H1 (cell line): ENCODE results near the gene PCDH19. TPM values are rescaled to one million over a fixed set of nuclear protein-coding genes. Genes with fewer than 3 reads are reported as not detected.

Experiments
- CTCF ChIA-PET: fragments of 300-600 bp; sonication (Branson Sonifier 250); formaldehyde crosslinking; loops from one replicate; lab custom pipeline; 2021; ENCODE audit not compliant: partially characterized antibody; lab: Charles Lee
- POLR2A ChIA-PET: fragments of 300-600 bp; sonication (Branson Sonifier 250); formaldehyde crosslinking; loops from one replicate; lab custom pipeline; 2021; ENCODE audit warnings: inconsistent platforms; ENCODE audit not compliant: partially characterized antibody; lab: Charles Lee
- DNase-seq, 2 experiments: peaks; one replicate each; pipeline versions ENCODE4 v3.0.0 to v3.0.0-alpha.2; 2010 to 2022; ENCODE audit warnings: low spot score in 2 of 2, low read depth in 1 of 2, mixed read lengths in 1 of 2
- FAIRE-seq: peaks from 2 replicates; lab custom pipeline; 2011; peaks lifted over from hg19 to GRCh38; lab: Jason Lieb, UNC
- H2AFZ ChIP-seq: 2 replicates; pipeline ENCODE4 v1.8.1; 2012; ENCODE audit warnings: low read length, inconsistent platforms
- H2AK5ac ChIP-seq: 2 replicates; pipeline ENCODE4 v1.6.1; 2013; ENCODE audit warnings: low read depth, low read length
- H2BK120ac ChIP-seq: replicated peaks from 2 replicates; pipeline ENCODE3; 2013; ENCODE audit warnings: low read depth, low read length, inconsistent platforms
- H2BK12ac ChIP-seq: 2 replicates; pipeline ENCODE4 v1.6.1; 2013; ENCODE audit warnings: low read depth, low read length
- H2BK15ac ChIP-seq: 2 replicates; pipeline ENCODE4 v1.6.1; 2013; ENCODE audit warnings: low read length
- H2BK20ac ChIP-seq: 2 replicates; pipeline ENCODE4 v1.6.1; 2013; ENCODE audit warnings: low read length
- H2BK5ac ChIP-seq: 2 replicates; pipeline ENCODE4 v1.6.1; 2013; ENCODE audit warnings: low read depth, low read length
- H3K14ac ChIP-seq: 2 replicates; pipeline ENCODE4 v1.6.1; 2013; ENCODE audit warnings: inconsistent platforms; ENCODE audit not compliant: insufficient read length
- H3K18ac ChIP-seq: 2 replicates; pipeline ENCODE4 v1.6.1; 2013; ENCODE audit warnings: low read length; ENCODE audit errors: extremely low read depth
- H3K23ac ChIP-seq: 2 replicates; pipeline ENCODE4 v1.6.1; 2013; ENCODE audit warnings: inconsistent platforms; ENCODE audit not compliant: insufficient read length
- H3K23me2 ChIP-seq: 2 replicates; pipeline ENCODE4 v1.6.1; 2013; ENCODE audit warnings: low read depth, low read length
- H3K27ac ChIP-seq: 2 replicates; pipeline ENCODE4 v1.6.1; 2011; ENCODE audit warnings: low read depth, low read length, inconsistent platforms
- H3K27me3 ChIP-seq, 4 experiments: replicated peaks in 1 of 4; 1 replicate in 1 of 4; 2 replicates in 3 of 4; pipeline versions ENCODE4 v1.6.1 to v1.8.1; 2011 to 2013; ENCODE audit warnings: low read length in 3 of 4, mild to moderate bottlenecking in 3 of 4, inconsistent platforms in 2 of 4, mixed read lengths in 2 of 4, moderate library complexity in 1 of 4; ENCODE audit not compliant: control insufficient read depth in 3 of 4, insufficient read depth in 3 of 4; ENCODE audit errors: extremely low read depth in 1 of 4
- H3K36me3 ChIP-seq, 4 experiments: 2 replicates each; pipeline versions ENCODE4 v1.6.1 to v1.8.1; 2011 to 2013; ENCODE audit warnings: mild to moderate bottlenecking in 4 of 4, low read length in 3 of 4, moderate library complexity in 2 of 4, control low read depth in 1 of 4, inconsistent platforms in 1 of 4; ENCODE audit not compliant: insufficient read depth in 4 of 4, control insufficient read depth in 2 of 4
- H3K4ac ChIP-seq: replicated peaks from 2 replicates; pipeline ENCODE3; 2013; ENCODE audit warnings: low read length, low read depth, mixed read lengths, inconsistent platforms; ENCODE audit not compliant: insufficient read length
- H3K4me1 ChIP-seq, 4 experiments: replicated peaks in 1 of 4; 1 replicate in 1 of 4; 2 replicates in 3 of 4; pipeline versions ENCODE4 v1.6.1 to v1.8.1; 2011 to 2013; ENCODE audit warnings: low read length in 3 of 4, inconsistent platforms in 2 of 4, mixed read lengths in 1 of 4; ENCODE audit not compliant: insufficient read depth in 4 of 4, control insufficient read depth in 3 of 4
- H3K4me2 ChIP-seq, 2 experiments: 2 replicates each; pipeline versions ENCODE4 v1.6.1 to v1.8.1; 2011 to 2013; ENCODE audit warnings: low read depth in 2 of 2, low read length in 2 of 2, control low read depth in 1 of 2, inconsistent platforms in 1 of 2, mild to moderate bottlenecking in 1 of 2; ENCODE audit not compliant: insufficient read depth in 1 of 2
- H3K4me3 ChIP-seq, 4 experiments: fragments of 200-600, 300-600 bp in 1 of 4; sonication (generic), shearing (Covaris generic), sonication (Bioruptor Twin) in 1 of 4; 2 replicates each; pipeline versions ENCODE4 v1.5.1 to v1.8.1; 2011 to 2016; ENCODE audit warnings: low read length in 4 of 4, low read depth in 3 of 4, control low read depth in 2 of 4, inconsistent platforms in 2 of 4, mild to moderate bottlenecking in 2 of 4, mixed read lengths in 1 of 4, moderate library complexity in 1 of 4; ENCODE audit not compliant: insufficient read depth in 2 of 4; ENCODE audit errors: extremely low read depth in 1 of 4
- H3K56ac ChIP-seq: replicated peaks from 2 replicates; pipeline ENCODE3; 2013; ENCODE audit warnings: low read depth, mild to moderate bottlenecking, mixed read lengths, low read length, inconsistent platforms; ENCODE audit not compliant: insufficient read length
- H3K79me1 ChIP-seq: 2 replicates; pipeline ENCODE4 v1.6.1; 2013; ENCODE audit warnings: low read depth, low read length, control low read depth
- H3K79me2 ChIP-seq, 2 experiments: 2 replicates each; pipeline versions ENCODE4 v1.6.1 to v1.8.1; 2012 to 2013; ENCODE audit warnings: low read length in 2 of 2, mild to moderate bottlenecking in 2 of 2, inconsistent platforms in 1 of 2; ENCODE audit not compliant: insufficient read depth in 2 of 2, control insufficient read depth in 1 of 2
- H3K9ac ChIP-seq, 4 experiments: replicated peaks in 1 of 4; 1 replicate in 1 of 4; 2 replicates in 3 of 4; pipeline versions ENCODE4 v1.6.1 to v1.8.1; 2011 to 2013; ENCODE audit warnings: low read depth in 3 of 4, low read length in 3 of 4, control low read depth in 2 of 4, mild to moderate bottlenecking in 2 of 4, moderate library complexity in 2 of 4, inconsistent platforms in 1 of 4; ENCODE audit errors: extremely low read depth in 1 of 4
- H3K9me3 ChIP-seq, 2 experiments: 2 replicates each; pipeline versions ENCODE4 v1.6.1 to v1.8.1; 2012 to 2013; ENCODE audit warnings: mild to moderate bottlenecking in 2 of 2, moderate library complexity in 2 of 2, control low read depth in 1 of 2, inconsistent platforms in 1 of 2, low read depth in 1 of 2, low read length in 1 of 2, mixed read lengths in 1 of 2; ENCODE audit not compliant: insufficient read depth in 2 of 2
- H4K20me1 ChIP-seq, 2 experiments: replicated peaks in 1 of 2; 2 replicates each; pipeline versions ENCODE3 to v1.8.1; 2011 to 2013; ENCODE audit warnings: inconsistent platforms in 2 of 2, low read length in 2 of 2, mild to moderate bottlenecking in 1 of 2; ENCODE audit not compliant: insufficient read depth in 2 of 2, control insufficient read depth in 1 of 2
- H4K5ac ChIP-seq: 2 replicates; pipeline ENCODE4 v1.6.1; 2013; ENCODE audit warnings: low read length, low read depth, mixed read lengths, inconsistent platforms; ENCODE audit not compliant: insufficient read length
- H4K8ac ChIP-seq: 2 replicates; pipeline ENCODE4 v1.8.0; 2013; ENCODE audit warnings: mild to moderate bottlenecking, moderate library complexity, low read length, inconsistent platforms; ENCODE audit not compliant: insufficient read depth; ENCODE audit errors: extremely low read depth
- H4K91ac ChIP-seq: replicated peaks from 2 replicates; pipeline ENCODE3; 2013; ENCODE audit warnings: low read length, mixed read lengths, inconsistent platforms; ENCODE audit not compliant: insufficient read length
- CBX8 ChIP-seq: fragments of 300-800, 300-1000 bp; sonication (generic); IDR thresholded peaks from 2 replicates; pipeline ENCODE4 v1.7.1; 2016; ENCODE audit warnings: low read depth, low read length, borderline replicate concordance
- EP300 ChIP-seq, 2 experiments: IDR thresholded peaks; 1 replicate in 1 of 2; 2 replicates in 1 of 2; pipeline ENCODE4 v1.6.1; 2011 to 2012; ENCODE audit warnings: low read depth in 2 of 2, low read length in 2 of 2, mild to moderate bottlenecking in 2 of 2, borderline replicate concordance in 1 of 2, inconsistent platforms in 1 of 2, moderate library complexity in 1 of 2
- GABPA ChIP-seq: IDR thresholded peaks from 2 replicates; pipeline ENCODE4 v1.6.1; 2011; ENCODE audit warnings: mild to moderate bottlenecking, low read length, moderate library complexity, borderline replicate concordance; ENCODE audit not compliant: insufficient read depth
- RAD21 ChIP-seq, 2 experiments: IDR thresholded peaks in 1 of 2; conservative IDR thresholded peaks in 1 of 2; 2 replicates each; pipeline ENCODE4 v1.6.1; 2011; ENCODE audit warnings: low read depth in 2 of 2, low read length in 2 of 2, improper control_type of control experiment in 1 of 2, inconsistent platforms in 1 of 2, mild to moderate bottlenecking in 1 of 2, moderate library complexity in 1 of 2
- ZNF274 ChIP-seq: IDR thresholded peaks from 2 replicates; pipeline ENCODE4 v1.7.0; 2012; ENCODE audit warnings: low read length, borderline replicate concordance; ENCODE audit errors: extremely low read depth
- WGBS, 2 experiments: shearing (Covaris generic) in 1 of 2; methylation state at CpG; one replicate each; pipeline versions ENCODE4 v1.1.6 to v1.1.7; 2013 to 2015; ENCODE audit warnings: low lambda C conversion rate in 2 of 2, mixed read lengths in 2 of 2, inconsistent platforms in 1 of 2, low coverage in 1 of 2, missing lambda C conversion rate in 1 of 2; ENCODE audit not compliant: insufficient replicate concordance in 2 of 2, insufficient coverage in 1 of 2, insufficient read length in 1 of 2; ENCODE audit errors: extremely low coverage in 1 of 2, missing lambda C conversion rate in 1 of 2; 5-methylcytosine and 5-hydroxymethylcytosine counted together
- polyA plus RNA-seq, 7 experiments: library from polyadenylated mRNA; depleted of rRNA in 3 of 7; stranded (reverse) in 5 of 7; unstranded in 2 of 7; fragments of >200 nt in 5 of 7; fragments of 200-250 nt in 2 of 7; gene quantifications; 1 replicate in 5 of 7; 2 replicates in 1 of 7; 4 replicates in 1 of 7; pipeline versions ENCODE4 v1.2.1 to v1.2.3, GENCODE V29; 2011 to 2013; ENCODE audit warnings: missing spikeins in 2 of 7, mixed read lengths in 2 of 7
- total RNA-seq: library from RNA; stranded (reverse); fragmentation: NEBNext Ultra II Directional; extraction: Animal tissue kit (Norgen Biotek cat#: 25700); gene quantifications from 2 replicates; pipeline ENCODE4 v1.2.1, GENCODE V29; 2021
- TF ChIP-seq, protein P1 (sequence below): IDR thresholded peaks from 2 replicates; pipeline ENCODE4 v1.6.1; 2012; ENCODE audit warnings: inconsistent platforms
- TF ChIP-seq, protein P2 (sequence below): IDR thresholded peaks from 2 replicates; pipeline ENCODE4 v1.6.1; 2012; ENCODE audit warnings: low read length, inconsistent platforms

The PCDH19 gene
- total and polyA plus RNA-seq, 2 of the 8 experiments (the other 6 are each of a cell fraction or from before 2014, with no cell fraction given), result 0.12 to 1.2 TPM

DNA sequence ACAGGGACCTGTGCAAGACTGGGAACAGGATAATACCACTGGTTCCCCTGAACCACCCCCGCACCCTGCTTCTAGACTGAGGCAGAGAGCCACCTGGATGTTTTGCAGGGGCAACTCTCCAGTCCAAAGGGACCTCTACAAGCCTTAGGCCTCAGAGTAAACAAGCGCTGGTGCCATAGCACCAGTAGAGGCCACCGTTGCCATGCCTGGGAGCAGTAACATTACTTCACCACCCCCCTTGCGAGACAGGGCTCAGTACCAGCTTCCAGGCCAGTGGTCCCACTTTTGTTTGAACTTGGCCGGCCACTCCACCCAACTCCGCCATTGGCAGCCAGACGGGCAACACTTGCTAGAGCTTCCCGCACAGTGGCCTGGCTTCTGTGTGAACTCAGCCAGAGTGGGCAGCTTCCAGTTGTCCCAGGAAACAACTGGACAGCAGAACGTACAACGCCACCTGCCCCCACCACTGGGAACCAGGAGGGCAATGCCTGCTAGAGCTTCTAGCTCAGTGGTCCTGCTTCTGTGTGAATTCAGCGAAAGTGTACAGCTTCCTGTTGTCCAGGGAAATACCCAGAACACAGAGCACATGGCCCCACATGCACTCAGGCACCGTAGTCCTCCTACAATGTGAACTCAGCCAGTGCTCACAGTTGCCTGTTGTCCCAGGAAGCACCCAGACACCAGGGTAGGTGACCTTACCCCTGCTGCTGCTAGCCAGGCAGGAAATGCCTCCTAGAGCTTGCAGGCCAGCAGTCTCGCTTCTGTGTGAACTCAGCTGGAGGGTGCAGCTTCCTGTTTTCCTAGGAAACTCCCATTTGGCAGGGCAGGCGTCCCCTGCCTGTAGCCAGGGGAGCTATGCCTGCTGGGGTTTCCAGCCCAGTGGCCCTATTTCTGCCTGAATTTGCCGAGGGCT is 39.9 kb upstream of the PCDH19 start:
- no peak overlapping the region for H3K4me2 ChIP-seq
- no peak for FAIRE-seq
- TF ChIP-seq, protein P1, sequence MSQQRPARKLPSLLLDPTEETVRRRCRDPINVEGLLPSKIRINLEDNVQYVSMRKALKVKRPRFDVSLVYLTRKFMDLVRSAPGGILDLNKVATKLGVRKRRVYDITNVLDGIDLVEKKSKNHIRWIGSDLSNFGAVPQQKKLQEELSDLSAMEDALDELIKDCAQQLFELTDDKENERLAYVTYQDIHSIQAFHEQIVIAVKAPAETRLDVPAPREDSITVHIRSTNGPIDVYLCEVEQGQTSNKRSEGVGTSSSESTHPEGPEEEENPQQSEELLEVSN, result no peak
- TF ChIP-seq RAD21 (IDR thresholded peaks at IDR 0.05 in 1 of 2, conservative IDR thresholded peaks at IDR 0.05 in 1 of 2; ENCODE audit: low read depth in 2 of 2, low read length in 2 of 2), result peak; percentile 36 to 54
- TF ChIP-seq CBX8, result no peak
- no peak for TF ChIP-seq ZNF274
- no peak for TF ChIP-seq EP300 (IDR thresholded peaks at IDR 0.05; ENCODE audit: borderline replicate concordance in 1 of 2, low read depth in 2 of 2, low read length in 2 of 2)
- TF ChIP-seq, protein P2, sequence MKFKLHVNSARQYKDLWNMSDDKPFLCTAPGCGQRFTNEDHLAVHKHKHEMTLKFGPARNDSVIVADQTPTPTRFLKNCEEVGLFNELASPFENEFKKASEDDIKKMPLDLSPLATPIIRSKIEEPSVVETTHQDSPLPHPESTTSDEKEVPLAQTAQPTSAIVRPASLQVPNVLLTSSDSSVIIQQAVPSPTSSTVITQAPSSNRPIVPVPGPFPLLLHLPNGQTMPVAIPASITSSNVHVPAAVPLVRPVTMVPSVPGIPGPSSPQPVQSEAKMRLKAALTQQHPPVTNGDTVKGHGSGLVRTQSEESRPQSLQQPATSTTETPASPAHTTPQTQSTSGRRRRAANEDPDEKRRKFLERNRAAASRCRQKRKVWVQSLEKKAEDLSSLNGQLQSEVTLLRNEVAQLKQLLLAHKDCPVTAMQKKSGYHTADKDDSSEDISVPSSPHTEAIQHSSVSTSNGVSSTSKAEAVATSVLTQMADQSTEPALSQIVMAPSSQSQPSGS, result no peak
- TF ChIP-seq GABPA, result no peak

More for the DNA sequence above, 39.9 kb upstream of the PCDH19 start:
- H2BK5ac ChIP-seq, result no peak overlapping the region
- ChIA-PET POLR2A (interaction anchor here (0.6 to 1.7 kb wide), 2 partner anchors 187 to 450 kb away, joined by 4 read pairs; partner anchors contain the start of gene TSPAN6), CTCF (interaction anchor here (0.7 to 2.8 kb wide), 12 partner anchors 11 to 318 kb away, joined by 3 to 19 read pairs (median 3); no protein-coding TSS in a partner anchor)
- no peaks in the 10 kb centered on the region for H3K27me3 ChIP-seq
- no peak overlapping the region for H3K23ac ChIP-seq
- H3K18ac ChIP-seq, result no peak overlapping the region
- H3K79me2 ChIP-seq, result no peaks in the 10 kb centered on the region
- H3K23me2 ChIP-seq, result no peaks in the 10 kb centered on the region
- no peak overlapping the region for H2BK120ac ChIP-seq
- 91% methylated on average over 13 of the region's 15 CpGs; no CpG with 5 or more reads in 1 of the 2 experiments for WGBS, 2 experiments
- no peak overlapping the region for H4K91ac ChIP-seq
- H3K36me3 ChIP-seq, result 0 out of 8 replicates have a peak, but pooled peaks cover 0 to 3% (median 0%) of the 10 kb centered on the region in 4 experiments
- H3K4me3 ChIP-seq, result no peak overlapping the region
- H3K79me1 ChIP-seq, result no peaks in the 10 kb centered on the region
- H4K8ac ChIP-seq, result no peak overlapping the region; the same call in 1 of the 2 replicates
- no peak overlapping the region for H2BK15ac ChIP-seq
- no peak overlapping the region; the same call in 1 of the 2 replicates for H2BK20ac ChIP-seq
- H3K56ac ChIP-seq, result no peak overlapping the region
- no peak overlapping the region for H3K14ac ChIP-seq
- no peaks in the 10 kb centered on the region for H4K20me1 ChIP-seq
- H3K9ac ChIP-seq, result no peak overlapping the region
- H4K5ac ChIP-seq, result no peak overlapping the region
- no peak for DNase-seq
- H3K4ac ChIP-seq, result no peak overlapping the region
- H2AFZ ChIP-seq, result no peak overlapping the region
- no peak overlapping the region for H2AK5ac ChIP-seq
- H3K4me1 ChIP-seq, result no peaks in the 10 kb centered on the region; a peak in 1 of 7 replicates
- peaks cover 12% of the 10 kb centered on the region in 2 experiments for H3K9me3 ChIP-seq
- H3K27ac ChIP-seq, result no peak overlapping the region
- H2BK12ac ChIP-seq, result no peak overlapping the region
